OCI-LY1 (cell line): Measurements from ENCODE around the gene MBTD1.

Experiments
- EZH2 ChIP-seq: fragments of 200-600 bp; sonication (generic), shearing (Covaris generic); IDR thresholded peaks from 2 replicates; pipeline ENCODE4 v1.8.0; 2017; ENCODE audit warnings: borderline replicate concordance, mixed run types, mild to moderate bottlenecking, antibody characterized with exemption, low read length, moderate library complexity, mixed read lengths
- TF ChIP-seq, protein P1 (sequence below): fragments of 200-600 bp; sonication (generic), shearing (Covaris generic); IDR thresholded peaks from 2 replicates; pipeline ENCODE4 v1.5.1; 2017; ENCODE audit warnings: mild to moderate bottlenecking, antibody characterized with exemption, low read length, moderate library complexity, mixed read lengths

DNA sequence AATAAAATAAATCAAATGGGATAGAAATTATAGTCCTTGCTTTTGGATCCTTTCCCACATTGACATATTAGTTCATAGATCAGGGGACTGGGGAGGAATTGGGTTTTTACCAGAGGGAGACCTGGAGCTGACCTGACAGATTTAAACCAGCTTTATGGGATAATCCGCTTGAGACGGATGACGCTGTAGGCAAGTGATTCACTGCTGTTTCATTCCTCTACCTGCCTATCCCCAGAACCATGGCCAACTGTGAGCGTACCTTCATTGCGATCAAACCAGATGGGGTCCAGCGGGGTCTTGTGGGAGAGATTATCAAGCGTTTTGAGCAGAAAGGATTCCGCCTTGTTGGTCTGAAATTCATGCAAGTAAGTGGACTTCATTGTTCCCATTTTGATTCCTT lies 104.4 kb downstream of the MBTD1 start:
- TF ChIP-seq, protein P1, sequence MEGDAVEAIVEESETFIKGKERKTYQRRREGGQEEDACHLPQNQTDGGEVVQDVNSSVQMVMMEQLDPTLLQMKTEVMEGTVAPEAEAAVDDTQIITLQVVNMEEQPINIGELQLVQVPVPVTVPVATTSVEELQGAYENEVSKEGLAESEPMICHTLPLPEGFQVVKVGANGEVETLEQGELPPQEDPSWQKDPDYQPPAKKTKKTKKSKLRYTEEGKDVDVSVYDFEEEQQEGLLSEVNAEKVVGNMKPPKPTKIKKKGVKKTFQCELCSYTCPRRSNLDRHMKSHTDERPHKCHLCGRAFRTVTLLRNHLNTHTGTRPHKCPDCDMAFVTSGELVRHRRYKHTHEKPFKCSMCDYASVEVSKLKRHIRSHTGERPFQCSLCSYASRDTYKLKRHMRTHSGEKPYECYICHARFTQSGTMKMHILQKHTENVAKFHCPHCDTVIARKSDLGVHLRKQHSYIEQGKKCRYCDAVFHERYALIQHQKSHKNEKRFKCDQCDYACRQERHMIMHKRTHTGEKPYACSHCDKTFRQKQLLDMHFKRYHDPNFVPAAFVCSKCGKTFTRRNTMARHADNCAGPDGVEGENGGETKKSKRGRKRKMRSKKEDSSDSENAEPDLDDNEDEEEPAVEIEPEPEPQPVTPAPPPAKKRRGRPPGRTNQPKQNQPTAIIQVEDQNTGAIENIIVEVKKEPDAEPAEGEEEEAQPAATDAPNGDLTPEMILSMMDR = no peak
- no peak for TF ChIP-seq EZH2
